GM03348 (cell line): ENCODE data around the gene CSNK1E.

Experiments used
- DNase-seq: peaks from one replicate; pipeline ENCODE4 v3.0.0; 2012; ENCODE audit warnings: low spot score

Gene CSNK1E

DNA sequence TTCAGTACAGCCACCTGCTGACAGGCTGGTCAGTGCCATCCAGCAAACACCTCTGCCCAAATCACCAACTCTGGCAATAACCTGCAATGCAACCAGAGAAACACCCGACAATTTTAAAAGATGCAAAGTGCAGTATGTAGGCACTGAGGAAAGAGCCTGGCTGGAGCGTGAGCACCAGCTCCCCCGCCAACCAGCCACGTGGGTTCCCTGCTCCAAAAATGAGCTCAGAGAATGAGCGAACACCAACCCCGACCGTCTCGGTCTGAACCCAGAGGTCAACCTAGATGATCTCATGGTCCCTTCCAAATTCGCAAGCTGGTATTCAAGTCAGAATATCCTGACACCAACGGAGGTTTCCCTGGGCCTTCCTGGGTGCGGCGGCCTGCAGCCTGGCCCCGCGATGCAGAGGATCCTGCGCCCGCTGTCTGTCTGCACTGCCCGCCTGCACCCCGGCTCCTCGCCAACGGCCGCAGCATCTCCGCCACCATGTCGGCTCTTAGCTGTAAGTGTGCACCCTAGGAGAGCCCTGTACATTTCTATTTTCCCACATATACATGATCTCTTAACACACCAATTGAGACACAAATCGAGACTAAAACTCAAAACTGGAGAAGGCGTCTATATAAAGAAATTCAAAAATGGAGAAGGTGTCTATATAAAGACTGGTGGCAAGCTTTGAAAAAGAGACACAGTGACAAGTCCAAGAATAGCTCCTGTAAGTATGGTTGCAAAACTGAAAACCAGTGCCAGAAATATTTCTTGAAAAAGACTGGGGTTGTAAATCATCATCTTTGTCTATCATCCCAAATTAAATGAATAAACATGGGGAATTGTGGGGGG is 67.2 kb downstream of the CSNK1E start:
- no peak for DNase-seq

DNA sequence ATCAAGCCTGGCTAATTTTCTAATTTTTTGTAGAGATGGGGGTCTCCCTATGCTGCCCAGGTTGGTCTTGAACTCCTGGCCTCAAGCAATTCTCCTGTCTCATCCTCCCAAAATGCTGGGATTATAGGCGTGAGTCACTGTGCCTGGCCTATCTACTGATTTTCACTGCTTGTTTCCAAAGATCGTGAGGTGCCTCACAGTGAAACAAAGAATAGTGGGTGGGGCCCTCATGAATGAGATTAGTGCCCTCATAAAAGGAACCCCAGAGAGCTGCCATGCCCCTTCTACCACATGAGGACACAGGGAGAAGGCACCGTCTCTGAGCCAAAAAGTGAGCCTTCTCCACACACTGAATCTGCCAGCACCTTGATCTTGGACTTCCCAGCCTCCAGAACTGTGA is 67.9 kb downstream of the CSNK1E start:
- no peak for DNase-seq

DNA sequence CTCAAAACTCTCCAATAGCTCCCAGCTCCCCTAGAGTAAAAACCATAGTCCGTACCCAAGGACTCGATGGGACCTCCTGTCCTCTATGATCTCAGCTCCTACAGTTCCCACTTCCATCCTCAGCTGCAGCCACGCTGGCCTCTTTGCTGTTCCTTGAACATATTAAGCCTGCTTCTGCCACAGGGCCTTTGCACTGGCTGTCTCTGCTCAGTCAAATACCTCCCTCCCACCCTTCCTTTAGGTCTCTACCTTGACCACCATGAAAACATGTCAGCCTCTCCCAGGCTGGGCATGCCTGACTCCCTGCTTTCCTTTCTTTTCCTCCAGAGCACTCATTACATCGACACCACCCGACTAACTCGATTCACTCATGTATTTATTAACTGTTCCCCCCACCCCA is 69.0 kb downstream of the CSNK1E start:
- no peak for DNase-seq

DNA sequence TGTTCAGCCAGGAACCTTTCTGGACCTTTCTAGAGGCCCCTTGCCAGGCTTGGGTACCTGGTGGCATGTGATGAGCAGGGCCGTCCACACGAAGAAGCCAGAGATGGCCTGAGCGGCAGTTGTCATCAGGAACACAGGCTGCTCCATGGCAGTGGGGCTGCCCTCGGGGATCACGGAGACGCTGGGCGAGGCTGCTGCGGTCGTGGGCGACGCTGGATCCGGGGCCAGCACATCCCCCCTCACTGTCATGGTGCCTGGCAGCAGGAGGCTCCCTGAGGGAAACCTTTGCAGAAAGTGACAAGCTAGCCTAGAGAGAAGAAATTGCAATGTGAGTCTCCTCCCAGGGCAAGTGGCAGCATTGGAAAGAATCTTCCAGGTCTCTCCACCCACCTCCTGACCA is 69.5 kb downstream of the CSNK1E start:
- no peak for DNase-seq

GRCh38 chr22:38246692-38247091 is 70.5 kb downstream of the CSNK1E start:
- no peak for DNase-seq

DNA sequence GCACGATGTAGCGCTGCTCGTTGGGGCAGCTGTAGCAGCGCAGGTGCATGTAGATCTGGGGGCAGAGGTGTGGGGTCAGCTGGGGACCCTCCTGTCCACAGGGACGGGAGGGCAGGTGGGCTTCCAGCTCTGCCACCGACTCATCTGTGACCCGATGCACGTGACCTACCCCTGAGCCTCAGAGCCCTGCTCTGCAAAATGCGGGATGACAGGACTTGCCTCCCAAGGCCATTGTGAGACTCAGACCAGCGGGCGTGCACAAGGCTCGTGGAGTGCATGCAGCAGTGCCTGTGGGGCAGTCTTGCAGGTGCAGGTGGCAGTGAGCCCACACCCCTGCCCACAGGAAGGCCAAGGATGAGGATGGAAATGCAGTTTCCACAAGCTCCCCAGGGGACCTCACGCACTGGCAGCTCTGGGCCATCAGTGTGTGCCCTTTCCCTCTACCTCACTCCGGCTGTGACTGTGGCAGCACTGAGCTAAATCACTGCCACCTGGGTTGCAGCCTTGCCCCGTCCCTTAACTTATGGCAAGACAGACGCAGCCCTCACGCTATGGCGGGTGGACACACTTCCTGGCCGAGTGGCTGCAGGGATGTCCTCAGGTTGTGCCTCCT is 71.1 kb downstream of the CSNK1E start:
- DNase-seq, result no peak

- no peak for DNase-seq
Observed at GRCh38 chr22:38244106-38244505, 73.1 kb downstream of the CSNK1E start.

DNA sequence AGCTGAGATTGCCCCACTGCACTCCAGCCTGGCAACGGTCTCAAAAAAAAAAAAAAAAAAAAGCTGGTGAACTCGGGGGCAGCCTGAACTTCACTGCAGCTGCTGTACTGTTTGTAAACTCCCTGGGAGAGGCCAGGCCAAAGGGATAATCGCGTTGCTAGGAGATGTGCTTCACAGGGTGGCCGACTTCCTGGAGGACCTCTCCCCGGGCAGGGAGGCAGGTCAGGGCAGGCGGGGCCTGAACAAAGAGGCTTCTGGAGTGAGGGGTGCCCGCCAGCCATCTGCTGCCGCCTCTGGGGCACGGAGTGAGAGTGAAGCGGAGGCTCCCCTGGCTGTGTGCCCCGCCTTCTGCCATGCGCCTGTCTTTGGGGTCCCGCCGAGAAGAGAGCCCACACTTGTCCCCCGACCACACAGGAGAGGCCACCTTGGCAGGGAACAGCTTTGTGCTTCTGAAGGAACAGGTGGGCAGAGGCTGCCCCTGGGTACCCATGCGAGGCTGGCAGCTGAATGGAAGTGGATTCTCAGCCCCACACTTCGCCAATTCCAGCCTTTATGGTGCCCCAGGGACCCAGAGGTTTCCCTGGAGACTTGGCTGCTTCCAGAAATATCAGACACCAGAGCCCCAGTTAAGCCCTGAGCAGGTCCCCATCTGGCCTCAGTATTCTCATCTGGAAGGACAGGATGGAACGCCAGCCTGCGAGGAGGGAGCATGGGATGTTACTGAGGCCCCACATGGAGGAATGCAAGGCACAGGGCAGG is 74.0 kb downstream of the CSNK1E start:
- DNase-seq, result no peak

- peak; percentile 76 for DNase-seq
Observed at GRCh38 chr22:38240734-38241252, 76.4 kb downstream of the CSNK1E start.
